HG02938 (cell line): ENCODE measurements around the gene PLIN1.

Experiments
- ATAC-seq: cut with Tn5 transposase; IDR thresholded peaks from one replicate; pipeline ENCODE4 v1.9.1; 2021; ENCODE audit warnings: mild to moderate bottlenecking, moderate library complexity; ENCODE audit not compliant: unreplicated experiment

The PLIN1 gene

GRCh38 chr15:89672221-89673164, 6.7 kb downstream of the PLIN1 start:
- no peak for ATAC-seq

- ATAC-seq, result no peak
Observed at GRCh38 chr15:89671687-89672086, 7.5 kb downstream of the PLIN1 start.

GRCh38 chr15:89670971-89671560, 8.1 kb downstream of the PLIN1 start:
- ATAC-seq, result no peak

- no peak for ATAC-seq
Observed at GRCh38 chr15:89669941-89670340, 9.2 kb downstream of the PLIN1 start.

- ATAC-seq, result no peak
Observed at GRCh38 chr15:89669309-89669865, 9.8 kb downstream of the PLIN1 start.

- no peak for ATAC-seq
Observed at GRCh38 chr15:89668171-89668570, 11.0 kb downstream of the PLIN1 start.

- ATAC-seq, result no peak
Observed at GRCh38 chr15:89667706-89667960, 11.5 kb downstream of the PLIN1 start.

GRCh38 chr15:89666858-89667705, 12.1 kb downstream of the PLIN1 start:
- no peak for ATAC-seq

GRCh38 chr15:89666184-89666857, 12.8 kb downstream of the PLIN1 start:
- no peak for ATAC-seq

- no peak for ATAC-seq
Observed at GRCh38 chr15:89665449-89666181, 13.6 kb downstream of the PLIN1 start.

GRCh38 chr15:89664441-89665350, 14.5 kb downstream of the PLIN1 start:
- no peak for ATAC-seq

- no peak for ATAC-seq
Observed at GRCh38 chr15:89662893-89663626, 16.1 kb downstream of the PLIN1 start.

- no peak for ATAC-seq
Observed at GRCh38 chr15:89660556-89660955, 18.6 kb downstream of the PLIN1 start.

GRCh38 chr15:89659295-89659694, 19.9 kb downstream of the PLIN1 start:
- no peak for ATAC-seq

- no peak for ATAC-seq
Observed at GRCh38 chr15:89657686-89658200, 21.4 kb downstream of the PLIN1 start.

GRCh38 chr15:89656116-89656815, 22.9 kb downstream of the PLIN1 start:
- ATAC-seq, result no peak
